Parietal lobe (tissue), 1 donor: ENCODE results near the gene ARL5C. TPM values are rescaled to one million over a fixed set of nuclear protein-coding genes. Genes with fewer than 3 reads are reported as not detected.

Experiments used
- total RNA-seq: library from RNA; depleted of rRNA; stranded (reverse); fragments of >200 nt; gene quantifications from one replicate; pipeline ENCODE4 v1.2.3, GENCODE V29; 2014

Gene ARL5C, protein sequence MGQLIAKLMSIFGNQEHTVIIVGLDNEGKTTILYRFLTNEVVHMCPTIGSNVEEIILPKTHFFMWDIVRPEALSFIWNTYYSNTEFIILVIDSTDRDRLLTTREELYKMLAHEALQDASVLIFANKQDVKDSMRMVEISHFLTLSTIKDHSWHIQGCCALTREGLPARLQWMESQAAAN
- total RNA-seq, result not detected

DNA sequence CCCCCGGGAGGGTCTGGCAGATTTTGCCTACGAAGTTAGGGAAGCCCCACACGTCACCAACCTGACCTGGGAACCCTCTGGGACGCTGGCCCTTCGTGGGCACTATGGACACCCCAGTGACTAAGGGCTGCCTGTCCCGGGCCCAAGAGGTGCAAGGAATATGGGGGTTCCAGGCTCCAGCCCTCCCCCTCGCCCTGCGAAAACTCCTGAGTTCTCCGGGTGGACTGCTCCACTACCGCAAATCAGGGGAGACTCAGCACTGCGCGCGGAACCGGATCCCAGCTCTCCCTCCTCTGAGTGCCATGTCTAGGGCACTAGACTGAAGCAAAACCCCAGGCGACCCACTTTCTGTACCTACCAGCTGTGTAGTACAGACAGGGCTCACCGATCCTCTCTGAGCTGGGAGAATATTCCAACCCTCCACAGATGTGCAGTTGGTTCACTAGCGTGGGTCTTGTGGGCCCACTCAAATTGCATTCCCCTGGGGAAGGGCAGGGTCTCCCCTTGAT, at the start of gene ARL5C:
Gene ARL5C (minus strand): TSS at position 321 of the 509 bp plus-strand sequence. CDS start 401 bp downstream, outside the sequence.

DNA sequence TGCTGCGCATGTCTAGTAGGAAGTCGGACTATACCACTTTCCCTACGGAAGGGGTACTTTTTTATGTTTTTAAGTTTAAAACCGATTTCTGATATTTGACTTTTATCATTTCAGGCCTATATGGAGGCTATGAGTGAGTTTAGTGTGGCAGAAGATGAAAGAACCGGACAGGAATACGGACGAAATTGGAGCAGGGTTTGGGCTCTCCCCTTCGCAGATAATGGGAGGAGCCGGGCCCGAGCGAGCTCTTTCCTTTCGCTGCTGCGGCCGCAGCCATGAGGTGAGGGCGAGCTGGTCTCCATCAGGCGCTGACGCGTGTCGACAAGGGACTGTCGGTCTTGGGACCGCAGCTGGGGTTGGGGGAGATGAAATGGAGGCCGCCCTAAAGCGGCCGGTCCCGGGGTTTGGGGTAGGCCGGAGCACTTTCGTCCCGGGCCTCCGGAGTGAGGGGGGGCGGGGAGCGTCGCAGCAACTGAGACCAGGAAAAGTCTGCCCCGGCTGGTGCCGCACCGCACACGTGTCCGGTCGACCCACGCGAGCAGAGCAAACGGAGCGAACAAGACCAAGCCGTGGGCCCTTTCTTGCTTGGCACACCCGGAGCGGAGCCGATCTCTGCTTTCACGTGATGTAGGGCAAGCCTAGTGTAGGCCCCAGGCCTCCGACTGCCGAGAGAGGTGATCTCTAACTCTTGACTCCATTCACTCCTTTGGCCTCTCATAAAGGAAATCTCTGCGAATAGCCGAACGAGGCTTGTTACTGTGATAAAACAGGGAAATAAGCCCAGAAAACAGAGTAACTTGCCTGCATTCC, 34.3 kb upstream of the ARL5C start, which contains the start of gene RPL19:
Gene RPL19 (plus strand): TSS at position 214 of the 810 bp plus-strand sequence. CDS start 62 bp downstream, at position 276.

DNA sequence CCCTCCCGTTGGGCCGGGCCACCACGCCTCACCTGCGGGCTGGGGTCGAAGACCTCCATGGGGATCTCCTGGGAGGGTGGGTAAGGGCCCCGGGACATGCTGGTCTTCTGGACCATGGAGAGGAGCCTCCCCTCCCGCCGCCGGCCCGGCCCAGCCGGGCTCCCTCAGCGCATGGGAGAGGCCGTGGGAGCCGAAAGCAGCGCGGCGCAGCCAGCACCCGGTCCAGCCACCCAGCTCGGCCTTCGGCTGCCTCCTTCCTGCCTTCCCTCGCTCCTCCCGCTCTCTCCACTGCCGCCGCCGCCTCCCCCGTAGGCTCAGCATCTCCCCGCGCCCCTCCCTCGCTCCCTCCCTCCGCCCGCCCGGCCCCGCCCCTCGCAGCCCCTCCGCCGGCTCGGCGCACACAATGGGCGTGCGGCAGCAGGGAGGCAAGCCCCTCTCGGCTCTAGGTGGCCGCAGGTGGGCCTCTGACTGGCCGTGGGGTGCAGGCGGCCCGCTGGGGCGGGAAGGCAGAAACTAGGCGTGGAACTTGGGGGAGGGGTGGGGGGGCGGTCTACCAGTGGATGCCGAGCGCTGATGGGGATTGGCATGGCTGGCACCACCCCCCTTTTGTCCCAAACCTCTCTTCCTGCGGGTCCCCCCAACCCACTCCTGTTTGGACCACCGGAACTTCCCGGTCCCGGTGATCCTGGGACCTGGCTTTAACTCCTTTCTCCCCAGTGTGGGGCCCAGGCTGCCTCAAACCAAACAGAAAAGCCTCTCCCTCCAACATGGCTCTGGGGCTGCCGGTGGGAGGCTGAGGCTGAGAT, 31.6 kb upstream of the ARL5C start, which contains the start of gene CACNB1:
Gene CACNB1 (minus strand): TSS at position 290 of the 806 bp plus-strand sequence. CDS start 174 bp downstream, at position 116.

DNA sequence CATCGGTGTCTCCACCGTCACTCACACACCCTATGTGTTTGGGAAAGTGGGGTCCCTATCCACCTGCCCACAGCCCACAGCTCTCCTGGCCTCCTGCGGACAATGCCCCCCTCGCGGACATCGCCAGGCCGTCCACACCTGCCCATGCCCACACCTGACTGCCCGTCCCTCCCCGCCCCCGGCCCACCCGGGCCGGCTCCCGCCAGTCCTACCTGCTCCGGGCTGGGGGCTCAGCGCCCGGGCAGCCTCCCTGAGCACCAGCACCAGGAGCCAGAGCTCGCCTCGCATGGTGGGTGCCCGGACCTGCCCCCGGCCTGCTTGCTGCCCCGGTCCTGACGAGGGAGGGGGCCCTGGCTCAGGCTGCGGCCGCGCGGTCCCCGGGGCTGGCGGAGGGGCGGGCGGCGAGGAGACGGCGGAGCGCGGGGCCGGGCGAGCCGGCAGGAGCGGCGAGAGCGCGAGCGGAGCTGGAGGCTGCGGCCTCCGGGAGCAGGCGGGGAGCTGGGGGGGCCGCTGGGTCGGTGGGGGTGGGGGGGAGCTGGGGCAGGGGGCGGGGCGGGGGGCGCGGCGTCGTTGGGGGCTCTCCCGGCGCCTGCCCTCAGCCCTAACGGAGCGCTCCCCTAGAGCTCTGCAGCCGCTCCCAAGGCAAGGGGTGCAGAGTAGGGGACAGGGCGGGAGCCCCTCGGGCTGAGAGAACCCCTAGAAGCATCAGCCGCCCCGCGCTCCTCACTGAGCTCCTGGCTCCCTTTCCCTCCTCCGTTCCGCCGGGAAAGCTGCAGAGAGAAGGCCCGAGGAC, 14.6 kb downstream of the ARL5C start, which contains the start of gene PLXDC1:
Gene PLXDC1 (minus strand): TSS at position 488 of the 793 bp plus-strand sequence. CDS start 200 bp downstream, at position 288.

Other genes starting within 250 kb of the ARL5C start
- not detected for gene FBXO47, start 198.8 kb downstream of the ARL5C start, total RNA-seq
- gene PLXDC1, start 14.5 kb downstream of the ARL5C start, total RNA-seq, result 10.3 TPM
- 37.9 TPM for gene CACNB1, start 31.5 kb upstream of the ARL5C start, total RNA-seq
- gene RPL19, start 34.1 kb upstream of the ARL5C start, total RNA-seq, result 1,110 TPM
- 0.94 TPM for gene STAC2, start 59.8 kb upstream of the ARL5C start, total RNA-seq
- 37.2 TPM for gene FBXL20, start 235.5 kb upstream of the ARL5C start, total RNA-seq